ENCODE measurements around the gene ZNF10. TPM values are rescaled to one million over a fixed set of nuclear protein-coding genes. Genes with fewer than 3 reads are reported as not detected.

Gene ZNF10
- total and polyA plus RNA-seq, 2 donors (not counting 1 experiment from before 2014, with no cell fraction given), result 5.2 to 20.9 TPM

DNA sequence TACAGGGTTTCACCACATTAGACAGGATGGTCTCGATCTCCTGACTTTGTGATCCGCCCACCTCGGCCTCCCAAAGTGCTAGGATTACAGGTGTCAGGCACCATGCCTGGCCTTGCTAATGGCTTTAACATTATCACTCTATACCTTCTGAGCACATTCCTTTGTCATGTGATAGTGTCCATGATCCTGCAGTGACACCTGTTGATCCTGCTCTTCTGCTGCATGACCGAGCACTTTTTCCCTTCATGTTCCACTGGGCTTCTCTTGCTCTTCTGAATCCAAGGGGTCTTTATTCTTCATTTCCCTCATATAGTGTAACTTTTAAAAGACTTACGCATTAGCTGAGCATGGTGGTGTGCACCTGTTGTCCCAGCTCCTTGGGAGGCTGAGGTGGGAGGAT lies 62.4 kb downstream of the ZNF10 start:
- TF ChIP-seq EZH2 (IDR thresholded peaks at IDR 0.05; ENCODE audit: borderline replicate concordance, insufficient read depth, low read depth, low read length, poor library complexity, severe bottlenecking), result no peak
- TF ChIP-seq, protein P1, sequence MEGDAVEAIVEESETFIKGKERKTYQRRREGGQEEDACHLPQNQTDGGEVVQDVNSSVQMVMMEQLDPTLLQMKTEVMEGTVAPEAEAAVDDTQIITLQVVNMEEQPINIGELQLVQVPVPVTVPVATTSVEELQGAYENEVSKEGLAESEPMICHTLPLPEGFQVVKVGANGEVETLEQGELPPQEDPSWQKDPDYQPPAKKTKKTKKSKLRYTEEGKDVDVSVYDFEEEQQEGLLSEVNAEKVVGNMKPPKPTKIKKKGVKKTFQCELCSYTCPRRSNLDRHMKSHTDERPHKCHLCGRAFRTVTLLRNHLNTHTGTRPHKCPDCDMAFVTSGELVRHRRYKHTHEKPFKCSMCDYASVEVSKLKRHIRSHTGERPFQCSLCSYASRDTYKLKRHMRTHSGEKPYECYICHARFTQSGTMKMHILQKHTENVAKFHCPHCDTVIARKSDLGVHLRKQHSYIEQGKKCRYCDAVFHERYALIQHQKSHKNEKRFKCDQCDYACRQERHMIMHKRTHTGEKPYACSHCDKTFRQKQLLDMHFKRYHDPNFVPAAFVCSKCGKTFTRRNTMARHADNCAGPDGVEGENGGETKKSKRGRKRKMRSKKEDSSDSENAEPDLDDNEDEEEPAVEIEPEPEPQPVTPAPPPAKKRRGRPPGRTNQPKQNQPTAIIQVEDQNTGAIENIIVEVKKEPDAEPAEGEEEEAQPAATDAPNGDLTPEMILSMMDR (IDR thresholded peaks at IDR 0.05), result no peak
- peaks cover 28 to 77% (median 70%) of the 10 kb centered on the region in 3 donors for H3K9me3 ChIP-seq (ENCODE audit: control extremely low read depth in 1 of 3, control insufficient read depth in 2 of 3, insufficient read depth in 1 of 3, low read length in 2 of 3)
- no peaks in the 10 kb centered on the region for H3K4me1 Mint-ChIP-seq
- H3K9ac ChIP-seq (ENCODE audit: low read length), result no peak overlapping the region
- H4K20me1 ChIP-seq (ENCODE audit: control insufficient read depth, insufficient read depth, low read length, poor library complexity, severe bottlenecking), result no peaks in the 10 kb centered on the region
- WGBS (ENCODE audit: insufficient coverage), result 100% methylated on average over 3 of the region's 5 CpGs
- intact Hi-C loops (cut with micrococcal nuclease), result no loop called here
- no peak overlapping the region for H3K27ac Mint-ChIP-seq
- no peak overlapping the region for H3K27ac ChIP-seq (ENCODE audit: low read length in 2 of 2)
- no peak overlapping the region for H2AFZ ChIP-seq (ENCODE audit: insufficient read depth, low read depth, low read length, poor library complexity, severe bottlenecking)
- CTCF ChIA-PET, result no interaction called here
- no peak overlapping the region for H3K4me3 Mint-ChIP-seq
- ATAC-seq (ENCODE audit: low read depth) (no peak), DNase-seq (no peak)
- H3K27me3 Mint-ChIP-seq, result no peaks in the 10 kb centered on the region
- H3K79me2 ChIP-seq (ENCODE audit: control insufficient read depth, insufficient read depth, low read length), result peaks cover 27% of the 10 kb centered on the region
- H3K4me3 ChIP-seq (ENCODE audit: control extremely low read depth in 1 of 5, extremely low read depth in 1 of 5, insufficient read depth in 1 of 5, low read depth in 2 of 5, low read length in 4 of 5), result no peak overlapping the region
- no peaks in the 10 kb centered on the region for H3K27me3 ChIP-seq (replicated peaks in 1 of 4; ENCODE audit: control extremely low read depth in 1 of 4, control insufficient read depth in 3 of 4, insufficient read depth in 4 of 4, low read length in 3 of 4)
- no peaks in the 10 kb centered on the region for H3K4me1 ChIP-seq (ENCODE audit: control insufficient read depth in 2 of 2, insufficient read depth in 2 of 2, low read length in 2 of 2)
- POLR2A ChIA-PET, result no interaction called here
- peaks cover 32% of the 10 kb centered on the region for H3K9me3 Mint-ChIP-seq (ENCODE audit: insufficient read depth)
- no peak overlapping the region for H3K4me2 ChIP-seq (replicated peaks; ENCODE audit: low read depth, low read length, poor library complexity, severe bottlenecking)
- peaks cover 51 to 84% of the 10 kb centered on the region in 2 experiments for H3K36me3 ChIP-seq (replicated peaks in 1 of 2; ENCODE audit: control extremely low read depth in 1 of 2, control insufficient read depth in 1 of 2, extremely low read depth in 1 of 2, insufficient read depth in 2 of 2, low read length in 1 of 2)

DNA sequence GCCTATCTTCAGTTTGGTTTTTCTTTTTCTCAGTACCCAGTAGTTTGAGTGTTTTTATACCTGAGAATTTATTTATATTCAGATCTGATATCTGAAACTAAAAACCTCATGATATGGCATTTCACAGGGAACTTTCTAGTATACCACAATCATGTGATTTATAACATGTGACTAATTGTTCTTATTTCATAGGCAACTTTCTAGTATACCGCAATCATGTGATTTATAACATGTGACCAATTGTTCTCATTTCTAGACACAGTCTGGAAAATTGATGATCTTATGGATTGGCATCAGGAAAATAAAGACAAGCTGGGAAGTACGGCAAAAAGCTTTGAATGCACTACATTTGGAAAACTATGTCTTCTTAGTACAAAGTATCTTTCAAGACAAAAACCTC lies 71.5 kb downstream of the ZNF10 start:
- Mint-ChIP-seq H3K27ac (no peak overlapping the region), H3K9me3 (ENCODE audit: insufficient read depth) (peaks cover 15% of the 10 kb centered on the region), H3K4me1 (no peaks in the 10 kb centered on the region), H3K4me3 (no peak overlapping the region), H3K27me3 (no peaks in the 10 kb centered on the region)
- no CpG with 5 or more reads among the region's 2 CpGs for WGBS (ENCODE audit: insufficient coverage)
- H4K20me1 ChIP-seq (ENCODE audit: control insufficient read depth, insufficient read depth, low read length, poor library complexity, severe bottlenecking), result no peaks in the 10 kb centered on the region
- H3K4me2 ChIP-seq (replicated peaks; ENCODE audit: low read depth, low read length, poor library complexity, severe bottlenecking), result no peak overlapping the region
- H3K4me3 ChIP-seq (ENCODE audit: control extremely low read depth in 1 of 5, extremely low read depth in 1 of 5, insufficient read depth in 1 of 5, low read depth in 2 of 5, low read length in 4 of 5), result peak overlapping the region in 1 of 5 experiments; percentile 26
- H3K27me3 ChIP-seq (replicated peaks in 1 of 4; ENCODE audit: control extremely low read depth in 1 of 4, control insufficient read depth in 3 of 4, insufficient read depth in 4 of 4, low read length in 3 of 4), result no peaks in the 10 kb centered on the region
- no peak overlapping the region for H3K9ac ChIP-seq (ENCODE audit: low read length)
- ChIA-PET CTCF (no interaction called here), POLR2A (no interaction called here)
- peaks cover 16 to 33% of the 10 kb centered on the region in 2 experiments for H3K36me3 ChIP-seq (replicated peaks in 1 of 2; ENCODE audit: control extremely low read depth in 1 of 2, control insufficient read depth in 1 of 2, extremely low read depth in 1 of 2, insufficient read depth in 2 of 2, low read length in 1 of 2)
- no peaks in the 10 kb centered on the region for H3K4me1 ChIP-seq (ENCODE audit: control insufficient read depth in 2 of 2, insufficient read depth in 2 of 2, low read length in 2 of 2)
- ATAC-seq (ENCODE audit: low read depth) (no peak), DNase-seq (no peak)
- TF ChIP-seq EZH2 (IDR thresholded peaks at IDR 0.05; ENCODE audit: borderline replicate concordance, insufficient read depth, low read depth, low read length, poor library complexity, severe bottlenecking), result no peak
- TF ChIP-seq, protein P1 (IDR thresholded peaks at IDR 0.05), result no peak
- no peaks in the 10 kb centered on the region for H3K79me2 ChIP-seq (ENCODE audit: control insufficient read depth, insufficient read depth, low read length)
- intact Hi-C loops (cut with micrococcal nuclease), result no loop called here
- H2AFZ ChIP-seq (ENCODE audit: insufficient read depth, low read depth, low read length, poor library complexity, severe bottlenecking), result no peak overlapping the region
- peaks cover 5 to 65% (median 55%) of the 10 kb centered on the region in 3 donors for H3K9me3 ChIP-seq (ENCODE audit: control extremely low read depth in 1 of 3, control insufficient read depth in 2 of 3, insufficient read depth in 1 of 3, low read length in 2 of 3)
- H3K27ac ChIP-seq (ENCODE audit: low read length in 2 of 2), result no peak overlapping the region

Measured in B cell (primary cell).